GM23338 (cell line): ENCODE data around the gene SIGLEC15. TPM values are rescaled to one million over a fixed set of nuclear protein-coding genes. Genes with fewer than 3 reads are reported as not detected.

ENCODE experiments used
- ATAC-seq: fragments of 200-7000 bp; cut with Tn5 transposase; 3 replicates; pipeline ENCODE4 v1.9.1; 2020
- DNase-seq: peaks from one replicate; pipeline ENCODE4 v3.0.0-alpha.2; 2015; ENCODE audit warnings: low spot score
- H2AFZ ChIP-seq: fragments of 200-600 bp; sonication (generic); 2 replicates; pipeline ENCODE4 v1.8.0; 2016; ENCODE audit warnings: antibody characterized with exemption, mild to moderate bottlenecking, moderate library complexity
- H3F3A ChIP-seq: fragments of 200-600 bp; sonication (generic); replicated peaks from 2 replicates; pipeline ENCODE4 v1.8.0; 2017; ENCODE audit warnings: antibody characterized with exemption, mixed run types, low read depth
- H3K27ac ChIP-seq: fragments of 200-600 bp; sonication (generic); 2 replicates; pipeline ENCODE4 v1.6.1; 2016; ENCODE audit warnings: low read depth
- H3K27me3 ChIP-seq: fragments of 200-600 bp; sonication (generic); 2 replicates; pipeline ENCODE4 v1.8.0; 2016; ENCODE audit warnings: mild to moderate bottlenecking, mixed run types, moderate library complexity; ENCODE audit not compliant: insufficient read depth
- H3K36me3 ChIP-seq: fragments of 200-600 bp; sonication (generic); 2 replicates; pipeline ENCODE4 v1.8.0; 2016; ENCODE audit warnings: mild to moderate bottlenecking; ENCODE audit not compliant: insufficient read depth
- H3K4me1 ChIP-seq: fragments of 200-600 bp; sonication (generic); 2 replicates; pipeline ENCODE4 v1.8.0; 2016; ENCODE audit warnings: mild to moderate bottlenecking, moderate library complexity; ENCODE audit not compliant: insufficient read depth
- H3K4me2 ChIP-seq: fragments of 200-600 bp; sonication (generic); 2 replicates; pipeline ENCODE4 v1.7.1; 2017; ENCODE audit warnings: mixed run types
- H3K4me3 ChIP-seq: fragments of 200-600 bp; sonication (generic); 2 replicates; pipeline ENCODE4 v1.6.1; 2016; ENCODE audit warnings: mixed run types
- H3K79me2 ChIP-seq: fragments of 200-600 bp; sonication (generic); replicated peaks from 2 replicates; pipeline ENCODE4 v1.8.0; 2017; ENCODE audit warnings: mild to moderate bottlenecking; ENCODE audit not compliant: insufficient read depth
- H3K9me2 ChIP-seq: fragments of 200-600 bp; sonication (generic); 2 replicates; pipeline ENCODE4 v1.8.0; 2017; ENCODE audit not compliant: insufficient read depth
- H4K20me1 ChIP-seq: fragments of 200-600 bp; sonication (generic); replicated peaks from 2 replicates; pipeline ENCODE4 v1.8.0; 2017; ENCODE audit warnings: mild to moderate bottlenecking; ENCODE audit not compliant: insufficient read depth
- H3K27ac Mint-ChIP-seq: 2 replicates; pipeline ENCODE4 v1.8.0; 2020; ENCODE audit warnings: inconsistent platforms, mild to moderate bottlenecking, moderate library complexity, mixed read lengths
- H3K27me3 Mint-ChIP-seq: 3 replicates; pipeline ENCODE4 v1.8.0; 2022; ENCODE audit warnings: low read depth, mild to moderate bottlenecking, moderate library complexity, mixed read lengths, inconsistent platforms; ENCODE audit not compliant: insufficient read depth, poor library complexity
- H3K36me3 Mint-ChIP-seq: 3 replicates; pipeline ENCODE4 v1.8.0; 2021; ENCODE audit warnings: low read depth, mild to moderate bottlenecking, inconsistent platforms, moderate library complexity, mixed read lengths
- H3K4me1 Mint-ChIP-seq: 3 replicates; pipeline ENCODE4 v1.8.0; 2020; ENCODE audit warnings: mild to moderate bottlenecking, inconsistent platforms, mixed read lengths
- H3K4me3 Mint-ChIP-seq: 3 replicates; pipeline ENCODE4 v1.8.0; 2021; ENCODE audit warnings: moderate library complexity, mild to moderate bottlenecking, inconsistent platforms, mixed read lengths
- H3K9me3 Mint-ChIP-seq: 3 replicates; pipeline ENCODE4 v1.8.0; 2020; ENCODE audit warnings: moderate library complexity, mild to moderate bottlenecking, inconsistent platforms, mixed read lengths
- CREB1 ChIP-seq: fragments of 250-450 bp; sonication (Bioruptor Pico); IDR thresholded peaks from 2 replicates; pipeline ENCODE4 v1.5.0; 2020; ENCODE audit warnings: low read depth, mild to moderate bottlenecking, moderate library complexity
- EZH2phosphoT487 ChIP-seq: fragments of 200-600 bp; sonication (generic); IDR thresholded peaks from one replicate; pipeline ENCODE4 v1.8.1; 2018; ENCODE audit warnings: antibody characterized with exemption; ENCODE audit not compliant: unreplicated experiment
- JUNB ChIP-seq: IDR thresholded peaks from one replicate; pipeline ENCODE4 v1.6.1; 2016; ENCODE audit warnings: antibody characterized with exemption; ENCODE audit not compliant: unreplicated experiment
- STAT1 ChIP-seq: IDR thresholded peaks from one replicate; pipeline ENCODE4 v1.6.1; 2016; ENCODE audit warnings: antibody characterized with exemption; ENCODE audit not compliant: unreplicated experiment
- ZNF331 ChIP-seq: fragments of 250-450 bp; sonication (Bioruptor Pico); IDR thresholded peaks from 2 replicates; pipeline ENCODE4 v1.5.0; 2020; ENCODE audit warnings: low read depth, mild to moderate bottlenecking, moderate library complexity
- polyA plus RNA-seq: library from polyadenylated mRNA; unstranded; fragments of >200 nt; fragmentation: Nextera tagmentation; extraction: Ambion mirVana; gene quantifications from 2 replicates; pipeline ENCODE4 v1.2.1, GENCODE V29; 2016
- total RNA-seq: library from RNA; depleted of rRNA; stranded (reverse); fragments of >200 nt; shearing (Covaris generic); gene quantifications from 2 replicates; pipeline ENCODE4 v1.2.3, GENCODE V29; 2014
- TF ChIP-seq, protein P1 (sequence below): fragments of 250-450 bp; sonication (Bioruptor Pico); IDR thresholded peaks from 2 replicates; pipeline ENCODE4 v1.5.0; 2020; ENCODE audit warnings: mild to moderate bottlenecking, moderate library complexity
- TF ChIP-seq, protein P2 (sequence below), 2 experiments: fragments of 200-600 bp in 1 of 2; sonication (generic) in 1 of 2; conservative IDR thresholded peaks; 2 replicates each; pipeline versions ENCODE4 v1.5.1 to v1.6.1; 2016 to 2017; ENCODE audit warnings: antibody characterized with exemption in 2 of 2, low read depth in 2 of 2, mild to moderate bottlenecking in 2 of 2, moderate library complexity in 1 of 2
- TF ChIP-seq, protein P3 (sequence below): IDR thresholded peaks from one replicate; pipeline ENCODE4 v1.6.1; 2018; ENCODE audit warnings: antibody characterized with exemption; ENCODE audit not compliant: unreplicated experiment

SIGLEC15 gene
- total and polyA plus RNA-seq, 2 experiments from 2014 or later = 0.29 TPM; not detected in 1

DNA sequence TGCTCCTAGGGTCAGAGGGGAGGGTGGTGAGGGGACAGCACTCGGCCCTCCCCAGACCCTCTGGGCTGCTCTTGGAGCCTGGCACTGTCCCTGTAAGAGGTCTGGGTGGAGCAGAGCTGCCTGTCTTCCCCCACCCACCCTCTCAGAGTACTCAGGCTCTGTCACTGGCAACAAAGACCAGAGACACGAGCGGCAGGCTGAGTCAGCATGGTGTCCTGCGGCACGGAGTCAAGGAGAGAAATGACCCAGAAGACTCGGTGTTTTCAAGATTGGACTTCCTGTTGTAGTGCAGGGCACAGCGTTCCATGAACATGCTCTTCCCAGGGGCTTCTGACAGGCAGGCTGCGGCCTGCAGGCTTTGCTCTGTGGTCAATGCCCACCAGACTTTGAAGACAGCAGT is 19.9 kb downstream of the SIGLEC15 start (continued):
- TF ChIP-seq, protein P1, sequence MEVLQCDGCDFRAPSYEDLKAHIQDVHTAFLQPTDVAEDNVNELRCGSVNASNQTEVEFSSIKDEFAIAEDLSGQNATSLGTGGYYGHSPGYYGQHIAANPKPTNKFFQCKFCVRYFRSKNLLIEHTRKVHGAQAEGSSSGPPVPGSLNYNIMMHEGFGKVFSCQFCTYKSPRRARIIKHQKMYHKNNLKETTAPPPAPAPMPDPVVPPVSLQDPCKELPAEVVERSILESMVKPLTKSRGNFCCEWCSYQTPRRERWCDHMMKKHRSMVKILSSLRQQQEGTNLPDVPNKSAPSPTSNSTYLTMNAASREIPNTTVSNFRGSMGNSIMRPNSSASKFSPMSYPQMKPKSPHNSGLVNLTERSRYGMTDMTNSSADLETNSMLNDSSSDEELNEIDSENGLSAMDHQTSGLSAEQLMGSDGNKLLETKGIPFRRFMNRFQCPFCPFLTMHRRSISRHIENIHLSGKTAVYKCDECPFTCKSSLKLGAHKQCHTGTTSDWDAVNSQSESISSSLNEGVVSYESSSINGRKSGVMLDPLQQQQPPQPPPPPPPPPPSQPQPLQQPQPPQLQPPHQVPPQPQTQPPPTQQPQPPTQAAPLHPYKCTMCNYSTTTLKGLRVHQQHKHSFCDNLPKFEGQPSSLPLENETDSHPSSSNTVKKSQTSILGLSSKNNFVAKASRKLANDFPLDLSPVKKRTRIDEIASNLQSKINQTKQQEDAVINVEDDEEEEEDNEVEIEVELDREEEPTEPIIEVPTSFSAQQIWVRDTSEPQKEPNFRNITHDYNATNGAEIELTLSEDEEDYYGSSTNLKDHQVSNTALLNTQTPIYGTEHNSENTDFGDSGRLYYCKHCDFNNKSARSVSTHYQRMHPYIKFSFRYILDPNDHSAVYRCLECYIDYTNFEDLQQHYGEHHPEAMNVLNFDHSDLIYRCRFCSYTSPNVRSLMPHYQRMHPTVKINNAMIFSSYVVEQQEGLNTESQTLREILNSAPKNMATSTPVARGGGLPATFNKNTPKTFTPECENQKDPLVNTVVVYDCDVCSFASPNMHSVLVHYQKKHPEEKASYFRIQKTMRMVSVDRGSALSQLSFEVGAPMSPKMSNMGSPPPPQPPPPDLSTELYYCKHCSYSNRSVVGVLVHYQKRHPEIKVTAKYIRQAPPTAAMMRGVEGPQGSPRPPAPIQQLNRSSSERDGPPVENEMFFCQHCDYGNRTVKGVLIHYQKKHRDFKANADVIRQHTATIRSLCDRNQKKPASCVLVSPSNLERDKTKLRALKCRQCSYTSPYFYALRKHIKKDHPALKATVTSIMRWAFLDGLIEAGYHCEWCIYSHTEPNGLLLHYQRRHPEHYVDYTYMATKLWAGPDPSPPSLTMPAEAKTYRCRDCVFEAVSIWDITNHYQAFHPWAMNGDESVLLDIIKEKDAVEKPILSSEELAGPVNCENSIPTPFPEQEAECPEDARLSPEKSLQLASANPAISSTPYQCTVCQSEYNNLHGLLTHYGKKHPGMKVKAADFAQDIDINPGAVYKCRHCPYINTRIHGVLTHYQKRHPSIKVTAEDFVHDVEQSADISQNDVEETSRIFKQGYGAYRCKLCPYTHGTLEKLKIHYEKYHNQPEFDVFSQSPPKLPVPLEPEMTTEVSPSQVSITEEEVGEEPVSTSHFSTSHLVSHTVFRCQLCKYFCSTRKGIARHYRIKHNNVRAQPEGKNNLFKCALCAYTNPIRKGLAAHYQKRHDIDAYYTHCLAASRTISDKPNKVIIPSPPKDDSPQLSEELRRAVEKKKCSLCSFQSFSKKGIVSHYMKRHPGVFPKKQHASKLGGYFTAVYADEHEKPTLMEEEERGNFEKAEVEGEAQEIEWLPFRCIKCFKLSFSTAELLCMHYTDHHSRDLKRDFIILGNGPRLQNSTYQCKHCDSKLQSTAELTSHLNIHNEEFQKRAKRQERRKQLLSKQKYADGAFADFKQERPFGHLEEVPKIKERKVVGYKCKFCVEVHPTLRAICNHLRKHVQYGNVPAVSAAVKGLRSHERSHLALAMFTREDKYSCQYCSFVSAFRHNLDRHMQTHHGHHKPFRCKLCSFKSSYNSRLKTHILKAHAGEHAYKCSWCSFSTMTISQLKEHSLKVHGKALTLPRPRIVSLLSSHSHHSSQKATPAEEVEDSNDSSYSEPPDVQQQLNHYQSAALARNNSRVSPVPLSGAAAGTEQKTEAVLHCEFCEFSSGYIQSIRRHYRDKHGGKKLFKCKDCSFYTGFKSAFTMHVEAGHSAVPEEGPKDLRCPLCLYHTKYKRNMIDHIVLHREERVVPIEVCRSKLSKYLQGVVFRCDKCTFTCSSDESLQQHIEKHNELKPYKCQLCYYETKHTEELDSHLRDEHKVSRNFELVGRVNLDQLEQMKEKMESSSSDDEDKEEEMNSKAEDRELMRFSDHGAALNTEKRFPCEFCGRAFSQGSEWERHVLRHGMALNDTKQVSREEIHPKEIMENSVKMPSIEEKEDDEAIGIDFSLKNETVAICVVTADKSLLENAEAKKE (CRISPR knock-in tag) = no peak
- TF ChIP-seq, protein P2, sequence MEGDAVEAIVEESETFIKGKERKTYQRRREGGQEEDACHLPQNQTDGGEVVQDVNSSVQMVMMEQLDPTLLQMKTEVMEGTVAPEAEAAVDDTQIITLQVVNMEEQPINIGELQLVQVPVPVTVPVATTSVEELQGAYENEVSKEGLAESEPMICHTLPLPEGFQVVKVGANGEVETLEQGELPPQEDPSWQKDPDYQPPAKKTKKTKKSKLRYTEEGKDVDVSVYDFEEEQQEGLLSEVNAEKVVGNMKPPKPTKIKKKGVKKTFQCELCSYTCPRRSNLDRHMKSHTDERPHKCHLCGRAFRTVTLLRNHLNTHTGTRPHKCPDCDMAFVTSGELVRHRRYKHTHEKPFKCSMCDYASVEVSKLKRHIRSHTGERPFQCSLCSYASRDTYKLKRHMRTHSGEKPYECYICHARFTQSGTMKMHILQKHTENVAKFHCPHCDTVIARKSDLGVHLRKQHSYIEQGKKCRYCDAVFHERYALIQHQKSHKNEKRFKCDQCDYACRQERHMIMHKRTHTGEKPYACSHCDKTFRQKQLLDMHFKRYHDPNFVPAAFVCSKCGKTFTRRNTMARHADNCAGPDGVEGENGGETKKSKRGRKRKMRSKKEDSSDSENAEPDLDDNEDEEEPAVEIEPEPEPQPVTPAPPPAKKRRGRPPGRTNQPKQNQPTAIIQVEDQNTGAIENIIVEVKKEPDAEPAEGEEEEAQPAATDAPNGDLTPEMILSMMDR (conservative IDR thresholded peaks at IDR 0.05; ENCODE audit: low read depth in 2 of 2) = no peak
- TF ChIP-seq JUNB (no peak), STAT1 (no peak)

DNA sequence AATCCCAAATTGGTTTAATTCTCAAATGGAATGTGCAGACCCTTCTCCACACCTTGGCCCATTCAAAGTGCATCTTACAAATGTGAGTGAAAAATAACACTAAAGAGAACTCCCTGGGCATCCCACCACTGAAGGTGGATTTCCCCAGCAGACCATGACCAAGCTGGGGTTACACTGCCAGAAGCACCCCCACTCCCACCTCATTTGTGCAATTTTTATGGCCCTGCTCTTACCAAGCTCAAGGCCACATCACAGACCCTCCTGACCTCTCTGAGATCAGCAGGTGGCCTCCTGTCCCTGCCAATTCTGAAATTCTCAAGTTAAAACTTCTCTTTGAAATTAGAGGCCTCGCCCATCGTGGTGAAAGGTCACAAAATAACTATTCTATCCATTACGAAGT is 21.6 kb downstream of the SIGLEC15 start:
- no peaks in the 10 kb centered on the region for H4K20me1 ChIP-seq
- DNase-seq (no peak), ATAC-seq (no peak)
- Mint-ChIP-seq H3K4me3 (no peak overlapping the region), H3K4me1 (peaks cover 2% of the 10 kb centered on the region; the same call in 1 of the 3 replicates), H3K27me3 (peaks cover 5% of the 10 kb centered on the region), H3K27ac (no peak overlapping the region), H3K36me3 (peaks cover 2% of the 10 kb centered on the region; the same call in 1 of the 3 replicates), H3K9me3 (no peaks in the 10 kb centered on the region)
- no peak overlapping the region for H3K4me3 ChIP-seq
- no peaks in the 10 kb centered on the region for H3K27me3 ChIP-seq
- H3K4me2 ChIP-seq = no peak overlapping the region
- no peak overlapping the region for H3K27ac ChIP-seq
- no peaks in the 10 kb centered on the region for H3K36me3 ChIP-seq
- no peaks in the 10 kb centered on the region for H3K4me1 ChIP-seq
- H2AFZ ChIP-seq = no peak overlapping the region
- H3F3A ChIP-seq = no peaks in the 10 kb centered on the region
- H3K79me2 ChIP-seq = no peaks in the 10 kb centered on the region
- H3K9me2 ChIP-seq = no peaks in the 10 kb centered on the region
- TF ChIP-seq CREB1 (CRISPR knock-in tag) (no peak), JUNB (no peak), ZNF331 (no peak), EZH2phosphoT487 (no peak)
- TF ChIP-seq, protein P3, sequence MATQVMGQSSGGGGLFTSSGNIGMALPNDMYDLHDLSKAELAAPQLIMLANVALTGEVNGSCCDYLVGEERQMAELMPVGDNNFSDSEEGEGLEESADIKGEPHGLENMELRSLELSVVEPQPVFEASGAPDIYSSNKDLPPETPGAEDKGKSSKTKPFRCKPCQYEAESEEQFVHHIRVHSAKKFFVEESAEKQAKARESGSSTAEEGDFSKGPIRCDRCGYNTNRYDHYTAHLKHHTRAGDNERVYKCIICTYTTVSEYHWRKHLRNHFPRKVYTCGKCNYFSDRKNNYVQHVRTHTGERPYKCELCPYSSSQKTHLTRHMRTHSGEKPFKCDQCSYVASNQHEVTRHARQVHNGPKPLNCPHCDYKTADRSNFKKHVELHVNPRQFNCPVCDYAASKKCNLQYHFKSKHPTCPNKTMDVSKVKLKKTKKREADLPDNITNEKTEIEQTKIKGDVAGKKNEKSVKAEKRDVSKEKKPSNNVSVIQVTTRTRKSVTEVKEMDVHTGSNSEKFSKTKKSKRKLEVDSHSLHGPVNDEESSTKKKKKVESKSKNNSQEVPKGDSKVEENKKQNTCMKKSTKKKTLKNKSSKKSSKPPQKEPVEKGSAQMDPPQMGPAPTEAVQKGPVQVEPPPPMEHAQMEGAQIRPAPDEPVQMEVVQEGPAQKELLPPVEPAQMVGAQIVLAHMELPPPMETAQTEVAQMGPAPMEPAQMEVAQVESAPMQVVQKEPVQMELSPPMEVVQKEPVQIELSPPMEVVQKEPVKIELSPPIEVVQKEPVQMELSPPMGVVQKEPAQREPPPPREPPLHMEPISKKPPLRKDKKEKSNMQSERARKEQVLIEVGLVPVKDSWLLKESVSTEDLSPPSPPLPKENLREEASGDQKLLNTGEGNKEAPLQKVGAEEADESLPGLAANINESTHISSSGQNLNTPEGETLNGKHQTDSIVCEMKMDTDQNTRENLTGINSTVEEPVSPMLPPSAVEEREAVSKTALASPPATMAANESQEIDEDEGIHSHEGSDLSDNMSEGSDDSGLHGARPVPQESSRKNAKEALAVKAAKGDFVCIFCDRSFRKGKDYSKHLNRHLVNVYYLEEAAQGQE = no peak
